Peyer's patch (tissue), 4 donors: ENCODE data around the gene DHPS. TPM values are rescaled to one million over a fixed set of nuclear protein-coding genes. Genes with fewer than 3 reads are reported as not detected.

Experiments
- DNase-seq, 3 donors: peaks; one replicate each; pipeline ENCODE4 v3.0.0-alpha.2; 2017 to 2019
- H3K27ac ChIP-seq, 4 donors: fragments of 200-600 bp; sonication (generic); one replicate each; pipeline ENCODE4 v1.5.1; 2016 to 2019
- H3K27me3 ChIP-seq, 2 donors: fragments of 200-600 bp; sonication (generic); one replicate each; pipeline ENCODE4 v1.5.1; 2019
- H3K36me3 ChIP-seq, 3 donors: fragments of 200-600 bp; sonication (generic); one replicate each; pipeline ENCODE4 v1.5.1; 2016 to 2019
- H3K4me1 ChIP-seq, 4 donors: fragments of 200-600 bp; sonication (generic); one replicate each; pipeline ENCODE4 v1.5.1; 2016 to 2019
- H3K4me3 ChIP-seq, 4 donors: fragments of 200-600 bp; sonication (generic); 1 replicate in 3 of 4; 2 replicates in 1 of 4; pipeline ENCODE4 v1.5.1; 2016 to 2019; ENCODE audit warnings: mild to moderate bottlenecking in 1 of 4
- H3K9me3 ChIP-seq, 4 donors: fragments of 200-600 bp; sonication (generic); one replicate each; pipeline ENCODE4 v1.5.1; 2016 to 2019; ENCODE audit warnings: mild to moderate bottlenecking in 1 of 4
- POLR2A ChIP-seq, 2 donors: fragments of 450-650 bp; IDR thresholded peaks; one replicate each; pipeline ENCODE4 v1.5.1; 2017; ENCODE audit warnings: antibody characterized with exemption in 2 of 2, mild to moderate bottlenecking in 2 of 2, moderate library complexity in 2 of 2
- total RNA-seq, 4 donors: library from RNA; depleted of rRNA; stranded (reverse); fragments of >200 nt; gene quantifications; one replicate each; pipeline ENCODE4 v1.1.0, GENCODE V29; 2016
- TF ChIP-seq, protein P1 (sequence below), 6 experiments: fragments of 450-650 bp in 4 of 6; fragments of 200-600 bp in 2 of 6; sonication (generic) in 1 of 6; IDR thresholded peaks; one replicate each; pipeline ENCODE4 v1.5.1; 2017 to 2019; ENCODE audit warnings: antibody characterized with exemption in 6 of 6, mild to moderate bottlenecking in 3 of 6, moderate library complexity in 1 of 6

Gene DHPS
- total RNA-seq, 4 donors from 2014 or later, result 76.4 to 215 (median 150) TPM

DNA sequence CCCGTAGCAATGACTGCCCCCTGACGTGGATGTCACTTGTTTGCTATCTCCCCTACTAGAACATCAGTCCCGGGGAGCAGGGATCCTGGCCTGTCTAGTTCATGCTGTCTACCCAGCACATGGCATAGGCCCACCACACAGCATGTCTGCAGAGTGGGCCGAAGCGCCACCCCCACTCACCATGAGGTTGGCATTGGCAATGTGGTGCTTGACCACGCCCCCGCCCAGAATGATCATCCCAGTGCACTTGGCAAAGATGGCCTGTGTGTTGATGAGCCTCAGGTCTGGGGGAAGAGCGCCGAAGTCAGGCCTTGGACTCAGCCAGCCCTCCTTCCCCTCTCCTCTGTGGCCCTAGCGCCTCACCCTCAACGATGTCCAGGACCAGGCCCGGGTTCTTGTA lies 4.8 kb downstream of the DHPS start:
- Histone ChIP-seq H3K27me3 (no peaks in the 10 kb centered on the region), H3K4me1 (peaks cover 0 to 13% (median 0%) of the 10 kb centered on the region in 4 donors), H3K4me3 (no peak overlapping the region), H3K27ac (no peak overlapping the region), H3K36me3 (peaks cover 0 to 74% (median 2%) of the 10 kb centered on the region in 3 donors), H3K9me3 (no peaks in the 10 kb centered on the region)
- TF ChIP-seq POLR2A (IDR thresholded peaks at IDR 0.05), result no peak
- TF ChIP-seq, protein P1, sequence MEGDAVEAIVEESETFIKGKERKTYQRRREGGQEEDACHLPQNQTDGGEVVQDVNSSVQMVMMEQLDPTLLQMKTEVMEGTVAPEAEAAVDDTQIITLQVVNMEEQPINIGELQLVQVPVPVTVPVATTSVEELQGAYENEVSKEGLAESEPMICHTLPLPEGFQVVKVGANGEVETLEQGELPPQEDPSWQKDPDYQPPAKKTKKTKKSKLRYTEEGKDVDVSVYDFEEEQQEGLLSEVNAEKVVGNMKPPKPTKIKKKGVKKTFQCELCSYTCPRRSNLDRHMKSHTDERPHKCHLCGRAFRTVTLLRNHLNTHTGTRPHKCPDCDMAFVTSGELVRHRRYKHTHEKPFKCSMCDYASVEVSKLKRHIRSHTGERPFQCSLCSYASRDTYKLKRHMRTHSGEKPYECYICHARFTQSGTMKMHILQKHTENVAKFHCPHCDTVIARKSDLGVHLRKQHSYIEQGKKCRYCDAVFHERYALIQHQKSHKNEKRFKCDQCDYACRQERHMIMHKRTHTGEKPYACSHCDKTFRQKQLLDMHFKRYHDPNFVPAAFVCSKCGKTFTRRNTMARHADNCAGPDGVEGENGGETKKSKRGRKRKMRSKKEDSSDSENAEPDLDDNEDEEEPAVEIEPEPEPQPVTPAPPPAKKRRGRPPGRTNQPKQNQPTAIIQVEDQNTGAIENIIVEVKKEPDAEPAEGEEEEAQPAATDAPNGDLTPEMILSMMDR (IDR thresholded peaks at IDR 0.05), result no peak
- DNase-seq, result no peak

DNA sequence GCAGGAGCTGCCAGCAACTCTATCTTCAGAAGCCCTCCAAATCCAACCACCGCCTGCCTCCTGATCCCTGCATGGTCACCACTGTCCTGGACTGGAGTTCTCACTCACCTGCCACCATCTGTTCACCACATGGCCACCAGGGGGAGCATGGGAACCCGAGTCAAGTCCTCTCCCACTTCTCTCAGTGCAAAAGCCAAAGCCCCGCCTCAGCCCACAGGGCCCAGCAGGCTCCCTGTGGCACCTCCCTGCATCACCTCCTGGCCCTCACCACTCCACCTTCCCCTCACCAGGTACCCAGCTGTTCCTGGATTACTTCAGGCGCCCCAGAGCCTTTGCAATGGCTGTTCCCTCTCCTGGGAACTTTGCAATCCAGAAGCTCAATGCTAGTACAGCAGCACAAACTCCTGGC lies 5.3 kb downstream of the DHPS start:
- Histone ChIP-seq H3K4me1 (peaks cover 0 to 13% (median 0%) of the 10 kb centered on the region in 4 donors), H3K36me3 (peaks cover 0 to 74% (median 2%) of the 10 kb centered on the region in 3 donors), H3K27ac (no peak overlapping the region), H3K9me3 (no peaks in the 10 kb centered on the region), H3K4me3 (no peak overlapping the region), H3K27me3 (no peaks in the 10 kb centered on the region)
- DNase-seq, result peak; percentile 86 to 93 (median 87)
- no peak for TF ChIP-seq POLR2A (IDR thresholded peaks at IDR 0.05)
- TF ChIP-seq, protein P1 (IDR thresholded peaks at IDR 0.05), result peak; percentile 77 to 88 (median 80)

DNA sequence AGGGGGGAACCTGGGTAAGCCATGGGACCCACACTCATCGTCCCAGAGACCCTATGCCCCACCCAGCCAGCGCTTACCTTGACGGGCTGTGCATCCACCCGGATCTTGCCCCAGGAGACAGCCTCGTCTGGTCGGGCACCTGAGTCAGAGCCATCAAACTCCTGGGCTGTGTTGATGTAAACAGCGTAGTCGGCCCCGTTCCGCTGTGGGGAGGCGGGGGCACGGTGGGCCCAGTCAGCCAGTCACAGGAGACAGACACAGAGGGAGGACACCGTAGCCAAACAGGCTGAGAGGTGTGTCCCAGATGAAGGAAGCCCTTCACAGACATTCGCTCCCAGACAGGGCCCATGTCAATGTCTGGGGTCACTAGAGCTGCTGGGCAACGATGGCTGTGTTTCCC lies 5.7 kb downstream of the DHPS start:
- Histone ChIP-seq H3K27me3 (no peaks in the 10 kb centered on the region), H3K4me1 (peaks cover 0 to 14% (median 0%) of the 10 kb centered on the region in 4 donors), H3K27ac (no peak overlapping the region), H3K4me3 (no peak overlapping the region), H3K9me3 (no peaks in the 10 kb centered on the region), H3K36me3 (peaks cover 0 to 74% (median 2%) of the 10 kb centered on the region in 3 donors)
- no peak for DNase-seq
- TF ChIP-seq POLR2A (IDR thresholded peaks at IDR 0.05), result no peak

DNA sequence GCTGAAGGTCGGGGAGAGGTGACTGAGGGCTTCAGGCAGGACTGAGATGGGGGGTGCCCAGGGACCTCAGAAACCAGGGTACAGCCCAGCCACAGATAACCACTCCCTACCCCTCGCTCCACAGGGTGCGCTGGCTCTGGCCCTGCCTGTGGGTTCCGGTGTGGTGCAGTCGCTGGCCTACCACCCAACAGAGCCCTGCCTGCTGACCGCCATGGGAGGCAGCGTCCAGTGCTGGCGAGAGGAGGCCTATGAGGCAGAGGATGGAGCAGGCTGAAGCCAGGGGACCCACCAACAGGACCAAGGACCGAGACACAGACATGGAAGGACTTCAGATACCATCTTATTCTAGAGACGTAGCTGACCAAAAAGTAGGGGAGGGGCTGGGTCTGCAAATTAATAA lies 6.3 kb downstream of the DHPS start:
- Histone ChIP-seq H3K36me3 (peaks cover 0 to 74% (median 2%) of the 10 kb centered on the region in 3 donors), H3K27me3 (no peaks in the 10 kb centered on the region), H3K27ac (no peak overlapping the region), H3K9me3 (no peaks in the 10 kb centered on the region), H3K4me1 (peaks cover 0 to 14% (median 1%) of the 10 kb centered on the region in 4 donors), H3K4me3 (no peak overlapping the region)
- TF ChIP-seq POLR2A (IDR thresholded peaks at IDR 0.05), result no peak
- TF ChIP-seq, protein P1 (IDR thresholded peaks at IDR 0.05), result no peak
- DNase-seq, result no peak

DNA sequence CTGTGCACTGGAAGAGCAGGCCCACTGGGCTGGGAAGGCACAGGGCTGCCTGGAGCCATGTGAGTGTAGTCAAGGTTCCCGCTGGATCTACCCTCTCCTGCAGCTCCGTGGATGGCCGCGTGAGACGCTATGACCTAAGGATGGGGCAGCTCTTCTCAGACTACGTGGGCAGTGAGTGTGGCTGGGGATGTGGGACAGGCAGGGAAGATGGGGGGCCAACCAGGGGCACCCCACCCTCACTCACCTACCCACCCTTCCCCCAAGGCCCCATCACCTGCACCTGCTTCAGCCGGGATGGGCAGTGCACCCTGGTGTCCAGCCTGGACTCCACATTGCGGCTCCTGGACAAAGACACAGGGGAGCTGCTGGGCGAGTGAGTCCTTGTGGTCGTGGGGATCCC lies 8.9 kb downstream of the DHPS start:
- peaks cover 0 to 24% (median 12%) of the 10 kb centered on the region in 4 donors for H3K4me1 ChIP-seq
- no peak overlapping the region for H3K27ac ChIP-seq

More for the DNA sequence above, 8.9 kb downstream of the DHPS start:
- peaks cover 0 to 50% (median 0%) of the 10 kb centered on the region in 3 donors for H3K36me3 ChIP-seq
- H3K9me3 ChIP-seq, result no peaks in the 10 kb centered on the region
- DNase-seq, result peak in 1 of 3 donors; percentile 45
- H3K4me3 ChIP-seq, result no peak overlapping the region
- H3K27me3 ChIP-seq, result no peaks in the 10 kb centered on the region
- TF ChIP-seq, protein P1 (IDR thresholded peaks at IDR 0.05), result no peak
- no peak for TF ChIP-seq POLR2A (IDR thresholded peaks at IDR 0.05)
